ENCODE measurements around the gene CDC42EP5.
"Not testable (repeated sequence)": the region's sequence is repeated elsewhere in the genome, so short reads cannot be mapped to it uniquely, and the experiment has no call there.

CDC42EP5 gene

GRCh38 chr19:54489341-54489740, 16.2 kb upstream of the CDC42EP5 start:
- no peak for DNase-seq

- no peak for DNase-seq
Measured at GRCh38 chr19:54485851-54486250, 12.8 kb upstream of the CDC42EP5 start.

- DNase-seq = no peak
Measured at GRCh38 chr19:54484451-54484850, 11.4 kb upstream of the CDC42EP5 start.

GRCh38 chr19:54482889-54483288, 9.8 kb upstream of the CDC42EP5 start:
- DNase-seq = no peak

- peak; percentile 34 to 71 (median 36) for DNase-seq
Measured at GRCh38 chr19:54481326-54481930, 8.3 kb upstream of the CDC42EP5 start.

- no peak for DNase-seq
Measured at GRCh38 chr19:54480051-54480450, 7.0 kb upstream of the CDC42EP5 start.

GRCh38 chr19:54478677-54479266, 5.7 kb upstream of the CDC42EP5 start:
- peak; percentile 26 to 65 (median 37) for DNase-seq

- no peak for DNase-seq
Measured at GRCh38 chr19:54477650-54478049, 4.6 kb upstream of the CDC42EP5 start.

GRCh38 chr19:54475706-54476105, 2.6 kb upstream of the CDC42EP5 start:
- no peak for DNase-seq

GRCh38 chr19:54473892-54474372, 836 bp upstream of the CDC42EP5 start:
- no peak for DNase-seq

GRCh38 chr19:54470991-54471782, 1.9 kb downstream of the CDC42EP5 start:
- DNase-seq = no peak

GRCh38 chr19:54470276-54470887, 2.7 kb downstream of the CDC42EP5 start:
- DNase-seq = no peak

- DNase-seq = peak in 1 of 3 experiments; percentile 7
Measured at GRCh38 chr19:54469496-54469934, 3.6 kb downstream of the CDC42EP5 start.

- DNase-seq = not testable (repeated sequence)
Measured at GRCh38 chr19:54466110-54466480, 7.0 kb downstream of the CDC42EP5 start.

- DNase-seq = no peak
Measured at GRCh38 chr19:54465426-54466109, 7.5 kb downstream of the CDC42EP5 start.

- peak; percentile 40 to 72 (median 71) for DNase-seq
Measured at GRCh38 chr19:54464630-54465425, 8.3 kb downstream of the CDC42EP5 start.

GRCh38 chr19:54464044-54464629, 9.0 kb downstream of the CDC42EP5 start:
- peak; percentile 72 to 90 (median 82) for DNase-seq

- peak; percentile 83 to 94 (median 85) for DNase-seq
Measured at GRCh38 chr19:54463531-54464043, 9.5 kb downstream of the CDC42EP5 start, which contains the start of gene LENG9. Gene LENG9, minus strand, starts transcription at chr19:54463778. Its CDS starts 252 bp downstream, at chr19:54463526.

- DNase-seq = peak; percentile 52 to 73 (median 55)
Measured at GRCh38 chr19:54462655-54463530, 10.2 kb downstream of the CDC42EP5 start.
